Urothelium cell line (cell line): ENCODE results near the gene BTBD16.

Experiments used
- DNase-seq: peaks from one replicate; pipeline ENCODE4 v3.0.0; 2011; ENCODE audit warnings: low spot score, mixed read lengths
- FAIRE-seq: peaks from 2 replicates; lab custom pipeline; 2011; peaks lifted over from hg19 to GRCh38; lab: Jason Lieb, UNC

Gene BTBD16

GRCh38 chr10:122246830-122247520 lies 24.1 kb upstream of the BTBD16 start:
- DNase-seq, result no peak
- no peak for FAIRE-seq

- FAIRE-seq (no peak), DNase-seq (no peak)
Measured at GRCh38 chr10:122248356-122249302, 22.5 kb upstream of the BTBD16 start.

- DNase-seq, result no peak
Measured at GRCh38 chr10:122249303-122249850, 21.7 kb upstream of the BTBD16 start.

GRCh38 chr10:122249991-122250750 lies 20.9 kb upstream of the BTBD16 start:
- DNase-seq (no peak), FAIRE-seq (no peak)

More at GRCh38 chr10:122249303-122249850, 21.7 kb upstream of the BTBD16 start:
- FAIRE-seq, result no peak

- FAIRE-seq (no peak), DNase-seq (no peak)
Measured at GRCh38 chr10:122251459-122252255, 19.4 kb upstream of the BTBD16 start.

GRCh38 chr10:122252805-122253204 lies 18.3 kb upstream of the BTBD16 start:
- DNase-seq (no peak), FAIRE-seq (no peak)

- DNase-seq (no peak), FAIRE-seq (no peak)
Measured at GRCh38 chr10:122253605-122254004, 17.5 kb upstream of the BTBD16 start.

GRCh38 chr10:122254831-122255230 lies 16.3 kb upstream of the BTBD16 start:
- FAIRE-seq (no peak), DNase-seq (no peak)

GRCh38 chr10:122255509-122256301 lies 15.4 kb upstream of the BTBD16 start:
- FAIRE-seq (no peak), DNase-seq (no peak)

- no peak for FAIRE-seq
- DNase-seq, result no peak
Measured at GRCh38 chr10:122257041-122257440, 14.1 kb upstream of the BTBD16 start.

- DNase-seq (no peak), FAIRE-seq (no peak)
Measured at GRCh38 chr10:122258136-122259074, 12.7 kb upstream of the BTBD16 start.

GRCh38 chr10:122259075-122259466 lies 12.0 kb upstream of the BTBD16 start:
- DNase-seq (no peak), FAIRE-seq (no peak)

GRCh38 chr10:122261584-122261983 lies 9.5 kb upstream of the BTBD16 start:
- DNase-seq, result no peak
- FAIRE-seq, result no peak

- DNase-seq (peak; percentile 44), FAIRE-seq (no peak)
Measured at GRCh38 chr10:122263971-122264370, 7.1 kb upstream of the BTBD16 start.

- no peak for DNase-seq
- no peak for FAIRE-seq
Measured at GRCh38 chr10:122264436-122264835, 6.7 kb upstream of the BTBD16 start.

- DNase-seq (no peak), FAIRE-seq (no peak)
Measured at GRCh38 chr10:122264931-122265330, 6.2 kb upstream of the BTBD16 start.

GRCh38 chr10:122265896-122266295 lies 5.2 kb upstream of the BTBD16 start:
- FAIRE-seq (no peak), DNase-seq (no peak)
